Measurements from ENCODE around the gene METTL5. TPM values are rescaled to one million over a fixed set of nuclear protein-coding genes. Genes with fewer than 3 reads are reported as not detected.

METTL5 gene
- total RNA-seq, 1 experiment from 2014 or later: 97.3 TPM

DNA sequence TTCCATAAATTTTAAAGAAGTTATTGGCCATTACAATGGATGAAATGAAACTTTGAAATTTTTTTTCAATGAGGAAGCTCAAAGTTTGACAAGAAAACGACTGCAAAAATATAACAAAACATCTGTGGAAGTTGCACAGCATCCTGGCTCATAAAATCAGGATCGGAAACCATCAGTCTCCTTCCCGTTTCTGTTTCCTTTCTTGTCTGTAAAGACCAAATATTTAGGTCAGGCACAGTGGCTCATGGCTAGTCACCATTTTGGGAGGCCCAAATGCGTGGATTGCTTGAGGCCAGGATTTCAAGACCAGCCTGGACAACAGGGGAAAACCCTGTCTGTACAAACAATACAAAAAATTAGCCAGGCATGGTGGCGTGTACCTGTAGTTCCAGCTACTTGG is 53.7 kb downstream of the METTL5 start:
- intact Hi-C loops (cut with micrococcal nuclease; ENCODE audit: unreplicated experiment): no loop called here
- Histone ChIP-seq H3K4me1 (ENCODE audit: insufficient read depth, low read length, poor library complexity, severe bottlenecking) (no peaks in the 10 kb centered on the region), H3K36me3 (ENCODE audit: insufficient read depth, low read length, poor library complexity, severe bottlenecking) (no peaks in the 10 kb centered on the region), H3K27ac (ENCODE audit: low read depth, low read length, poor library complexity, severe bottlenecking) (no peak overlapping the region), H3K27me3 (replicated peaks; ENCODE audit: insufficient read depth, low read depth, low read length, poor library complexity) (no peaks in the 10 kb centered on the region), H3K4me3 (ENCODE audit: low read depth, low read length, poor library complexity, severe bottlenecking) (no peak overlapping the region), H3K9me3 (ENCODE audit: low read depth, low read length, poor library complexity, severe bottlenecking) (no peaks in the 10 kb centered on the region)
- no TSS peak for BruUV-seq (replicated peaks)
- no peak for DNase-seq (ENCODE audit: low spot score)
- ChIA-PET CTCF (no interaction called here), POLR2A (ENCODE audit: low non-redundant PET) (no interaction called here)
- TF ChIP-seq, protein P1, sequence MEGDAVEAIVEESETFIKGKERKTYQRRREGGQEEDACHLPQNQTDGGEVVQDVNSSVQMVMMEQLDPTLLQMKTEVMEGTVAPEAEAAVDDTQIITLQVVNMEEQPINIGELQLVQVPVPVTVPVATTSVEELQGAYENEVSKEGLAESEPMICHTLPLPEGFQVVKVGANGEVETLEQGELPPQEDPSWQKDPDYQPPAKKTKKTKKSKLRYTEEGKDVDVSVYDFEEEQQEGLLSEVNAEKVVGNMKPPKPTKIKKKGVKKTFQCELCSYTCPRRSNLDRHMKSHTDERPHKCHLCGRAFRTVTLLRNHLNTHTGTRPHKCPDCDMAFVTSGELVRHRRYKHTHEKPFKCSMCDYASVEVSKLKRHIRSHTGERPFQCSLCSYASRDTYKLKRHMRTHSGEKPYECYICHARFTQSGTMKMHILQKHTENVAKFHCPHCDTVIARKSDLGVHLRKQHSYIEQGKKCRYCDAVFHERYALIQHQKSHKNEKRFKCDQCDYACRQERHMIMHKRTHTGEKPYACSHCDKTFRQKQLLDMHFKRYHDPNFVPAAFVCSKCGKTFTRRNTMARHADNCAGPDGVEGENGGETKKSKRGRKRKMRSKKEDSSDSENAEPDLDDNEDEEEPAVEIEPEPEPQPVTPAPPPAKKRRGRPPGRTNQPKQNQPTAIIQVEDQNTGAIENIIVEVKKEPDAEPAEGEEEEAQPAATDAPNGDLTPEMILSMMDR (conservative IDR thresholded peaks at IDR 0.05; ENCODE audit: low read depth, low read length): no peak
- no peak for TF ChIP-seq EZH2 (IDR thresholded peaks at IDR 0.05; ENCODE audit: borderline replicate concordance, low read depth, low read length, poor library complexity, severe bottlenecking)

DNA sequence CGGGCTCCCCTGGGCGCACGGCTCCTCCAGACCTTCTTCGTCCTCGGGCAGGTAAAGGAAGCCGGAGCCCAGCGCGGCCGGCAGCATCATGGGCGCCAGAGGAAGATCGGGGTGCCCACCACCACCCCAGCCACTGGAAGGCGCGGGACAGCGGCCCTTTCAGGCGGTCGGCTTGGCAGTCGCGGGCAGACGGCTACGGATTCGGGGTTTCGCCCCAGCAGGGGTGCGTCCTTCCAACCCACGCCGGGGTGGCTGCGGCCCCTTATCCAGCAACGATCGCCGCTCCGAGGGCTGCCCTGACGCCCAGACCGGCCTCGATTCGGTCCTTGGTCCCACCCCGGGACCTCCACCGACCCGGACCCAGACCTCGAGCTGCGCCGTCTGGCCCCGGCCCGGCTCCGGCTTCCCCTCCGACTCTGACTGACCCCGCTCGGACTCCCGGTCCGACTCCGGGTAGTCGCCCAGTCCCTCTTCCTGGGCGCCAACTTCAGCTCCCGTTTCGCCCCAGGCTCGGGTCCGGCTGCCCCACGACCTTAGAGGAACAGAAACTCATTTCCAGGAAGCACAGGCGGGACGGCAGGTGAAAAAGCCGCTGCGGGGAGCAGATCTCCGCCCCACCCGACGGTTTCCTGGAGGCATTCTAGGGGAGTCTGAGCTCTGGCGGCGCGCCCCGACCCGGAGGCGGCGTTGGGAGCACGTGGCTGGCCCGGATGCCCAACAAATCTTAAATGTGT is 56.3 kb downstream of the METTL5 start:
- TF ChIP-seq, protein P1 (conservative IDR thresholded peaks at IDR 0.05; ENCODE audit: low read depth, low read length): no peak
- no peak for TF ChIP-seq EZH2 (IDR thresholded peaks at IDR 0.05; ENCODE audit: borderline replicate concordance, low read depth, low read length, poor library complexity, severe bottlenecking)
- intact Hi-C loops (cut with micrococcal nuclease; ENCODE audit: unreplicated experiment): no loop called here
- H3K27me3 ChIP-seq (replicated peaks; ENCODE audit: insufficient read depth, low read depth, low read length, poor library complexity): no peaks in the 10 kb centered on the region
- DNase-seq (ENCODE audit: low spot score): no peak
- no peak overlapping the region for H3K27ac ChIP-seq (ENCODE audit: low read depth, low read length, poor library complexity, severe bottlenecking)
- no peaks in the 10 kb centered on the region for H3K36me3 ChIP-seq (ENCODE audit: insufficient read depth, low read length, poor library complexity, severe bottlenecking)
- BruUV-seq (replicated peaks): no TSS peak
- H3K4me1 ChIP-seq (ENCODE audit: insufficient read depth, low read length, poor library complexity, severe bottlenecking): no peaks in the 10 kb centered on the region
- H3K9me3 ChIP-seq (ENCODE audit: low read depth, low read length, poor library complexity, severe bottlenecking): no peaks in the 10 kb centered on the region
- H3K4me3 ChIP-seq (ENCODE audit: low read depth, low read length, poor library complexity, severe bottlenecking): no peak overlapping the region
- ChIA-PET CTCF (interaction anchor here (0.6 kb wide), 1 partner anchor 316 kb away, joined by 10 read pairs; no protein-coding TSS in a partner anchor), POLR2A (ENCODE audit: low non-redundant PET) (no interaction called here)

DNA sequence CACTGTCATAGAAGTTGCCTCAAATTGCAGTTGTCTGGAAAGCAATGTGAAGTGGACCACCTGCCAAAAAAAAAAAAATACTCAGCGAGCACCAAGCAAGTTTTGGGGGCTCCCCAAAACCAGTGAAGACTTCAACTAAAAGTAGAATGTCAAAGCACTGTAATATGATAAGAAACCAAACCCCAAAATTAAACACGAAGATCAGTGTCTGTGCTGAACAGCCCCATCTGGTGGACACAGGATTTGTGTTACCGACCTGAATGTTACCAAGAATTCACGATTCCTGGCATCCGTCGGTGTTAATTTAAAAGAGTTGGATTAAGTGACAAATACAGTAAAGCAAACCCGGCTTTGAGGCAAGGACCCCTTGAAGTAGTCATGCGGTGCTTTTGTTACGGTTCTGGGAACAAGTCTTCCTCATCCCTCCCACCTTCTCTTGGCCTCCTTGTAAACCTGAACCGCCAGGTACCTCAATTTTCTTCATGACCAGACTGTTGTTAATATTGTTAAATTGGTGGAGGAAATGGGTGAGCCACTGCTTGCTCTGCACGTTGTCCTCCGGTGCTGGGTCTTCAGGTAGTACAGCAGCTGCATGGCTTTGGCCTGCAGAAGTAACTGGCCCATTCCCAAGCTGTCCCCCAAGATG is 57.3 kb downstream of the METTL5 start:
- TF ChIP-seq, protein P1 (conservative IDR thresholded peaks at IDR 0.05; ENCODE audit: low read depth, low read length): peak; percentile 86
- TF ChIP-seq EZH2 (IDR thresholded peaks at IDR 0.05; ENCODE audit: borderline replicate concordance, low read depth, low read length, poor library complexity, severe bottlenecking): no peak
- H3K9me3 ChIP-seq (ENCODE audit: low read depth, low read length, poor library complexity, severe bottlenecking): no peaks in the 10 kb centered on the region
- no peak overlapping the region for H3K27ac ChIP-seq (ENCODE audit: low read depth, low read length, poor library complexity, severe bottlenecking)
- POLR2A ChIA-PET (ENCODE audit: low non-redundant PET): no interaction called here
- no peaks in the 10 kb centered on the region for H3K27me3 ChIP-seq (replicated peaks; ENCODE audit: insufficient read depth, low read depth, low read length, poor library complexity)
- H3K4me1 ChIP-seq (ENCODE audit: insufficient read depth, low read length, poor library complexity, severe bottlenecking): no peaks in the 10 kb centered on the region
- H3K36me3 ChIP-seq (ENCODE audit: insufficient read depth, low read length, poor library complexity, severe bottlenecking): no peaks in the 10 kb centered on the region
- H3K4me3 ChIP-seq (ENCODE audit: low read depth, low read length, poor library complexity, severe bottlenecking): no peak overlapping the region
- no TSS peak for BruUV-seq (replicated peaks)
- CTCF ChIA-PET: interaction anchor here (0.6 kb wide), 1 partner anchor 8 kb away, joined by 3 read pairs; no protein-coding TSS in a partner anchor
- DNase-seq (ENCODE audit: low spot score): peak; percentile 70
- intact Hi-C loops (cut with micrococcal nuclease; ENCODE audit: unreplicated experiment): no loop called here

All from A673 (cell line).